Testis (tissue), 2 donors: Measurements from ENCODE around the gene CDH13.

Source experiments
- CTCF ChIP-seq, 3 experiments: fragments of 450-650 bp in 2 of 3; fragments of 200-600 bp in 1 of 3; sonication (generic) in 1 of 3; IDR thresholded peaks; one replicate each; pipeline ENCODE4 v1.5.1; 2016 to 2019; ENCODE audit warnings: antibody characterized with exemption in 3 of 3, mild to moderate bottlenecking in 2 of 3, moderate library complexity in 1 of 3
- POLR2A ChIP-seq: fragments of 450-650 bp; IDR thresholded peaks from one replicate; pipeline ENCODE4 v1.6.1; 2017; ENCODE audit warnings: antibody characterized with exemption, mild to moderate bottlenecking, moderate library complexity

GRCh38 chr16:83206426-83206825, 579.7 kb downstream of the CDH13 start:
- no peak for TF ChIP-seq CTCF (IDR thresholded peaks at IDR 0.05)
- no peak for TF ChIP-seq POLR2A
